Neural progenitor cell (in vitro differentiated cells): ENCODE data around the gene TXNRD3.

ENCODE experiments used
- CTCF ChIP-seq: fragments of 200-600 bp; sonication (generic); IDR thresholded peaks from 2 replicates; pipeline ENCODE4 v1.5.1; 2017; ENCODE audit warnings: antibody characterized with exemption, mild to moderate bottlenecking
- EZH2 ChIP-seq: fragments of 200-600 bp; sonication (generic); IDR thresholded peaks from 2 replicates; pipeline ENCODE4 v1.6.1; 2017; ENCODE audit warnings: antibody characterized with exemption, mild to moderate bottlenecking, moderate library complexity
- EZH2phosphoT487 ChIP-seq: fragments of 200-600 bp; sonication (generic); IDR thresholded peaks from 2 replicates; pipeline ENCODE4 v1.6.1; 2017; ENCODE audit warnings: antibody characterized with exemption

DNA sequence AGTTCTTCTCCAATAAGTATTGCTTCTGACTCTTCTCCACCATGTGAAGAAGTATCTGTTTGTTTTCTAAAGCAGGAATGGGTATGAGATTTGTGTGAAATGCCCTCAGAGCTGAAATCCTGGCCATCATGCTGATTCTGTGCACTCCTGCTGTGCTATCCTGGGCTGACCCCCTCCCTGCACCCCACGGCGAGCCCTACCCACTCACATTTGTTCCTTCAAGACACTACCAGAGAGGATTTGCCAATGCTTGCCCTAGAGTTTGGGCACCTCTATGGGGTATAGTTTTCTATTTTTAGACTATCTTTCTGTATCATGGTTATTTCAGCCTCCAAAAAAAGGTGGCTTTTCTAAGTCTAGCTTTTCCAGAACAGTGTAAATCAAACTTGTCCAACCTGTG lies 18.5 kb downstream of the TXNRD3 start:
- TF ChIP-seq CTCF: no peak
- TF ChIP-seq EZH2phosphoT487: no peak
- TF ChIP-seq EZH2: no peak
